Endothelial cell of umbilical vein (primary cell): ENCODE measurements around the gene MPP4. TPM values are rescaled to one million over a fixed set of nuclear protein-coding genes. Genes with fewer than 3 reads are reported as not detected.
A peak's percentile ranks its signal among the peaks of the same experiment; 100 is the strongest.

Source experiments
- BruUV-seq: library from RNA; stranded (reverse); fragments of 400-500 nt; replicated peaks from 2 replicates; lab custom pipeline; 2021; lab: Mats Ljungman, UMichigan
- CTCF ChIA-PET: fragments of 300-600, 350-600 bp; sonication (Branson Sonifier 250); formaldehyde crosslinking; loops from one replicate; lab custom pipeline; 2021; ENCODE audit warnings: antibody characterized with exemption, inconsistent platforms; lab: Charles Lee
- POLR2A ChIA-PET: fragments of 300-600, 350-600 bp; sonication (Branson Sonifier 250); formaldehyde crosslinking; loops from one replicate; lab custom pipeline; 2021; ENCODE audit warnings: antibody characterized with exemption, inconsistent platforms; lab: Charles Lee
- DNase-seq: peaks from one replicate; pipeline ENCODE4 v3.0.0-alpha.2; 2011; ENCODE audit warnings: low read depth, low spot score
- FAIRE-seq: peaks from 2 replicates; lab custom pipeline; 2011; peaks lifted over from hg19 to GRCh38; lab: Jason Lieb, UNC
- H2AFZ ChIP-seq: 2 replicates; pipeline ENCODE4 v1.6.0; 2012; ENCODE audit warnings: low read depth, low read length, control low read depth, inconsistent platforms
- H3K27ac ChIP-seq: 2 replicates; pipeline ENCODE4 v1.5.1; 2011; ENCODE audit warnings: low read depth, mild to moderate bottlenecking, control low read depth, low read length, moderate library complexity; ENCODE audit not compliant: insufficient read depth
- H3K27me3 ChIP-seq, 2 experiments: 2 replicates each; pipeline versions ENCODE4 v1.6.0 to v1.6.1; 2011; ENCODE audit warnings: low read length in 2 of 2, mixed read lengths in 1 of 2; ENCODE audit not compliant: control insufficient read depth in 2 of 2, insufficient read depth in 2 of 2
- H3K36me3 ChIP-seq, 2 experiments: 2 replicates in 1 of 2; 3 replicates in 1 of 2; pipeline ENCODE4 v1.5.1; 2011; ENCODE audit warnings: low read length in 2 of 2, mild to moderate bottlenecking in 1 of 2, moderate library complexity in 1 of 2; ENCODE audit not compliant: control insufficient read depth in 2 of 2, insufficient read depth in 2 of 2; ENCODE audit errors: extremely low read depth in 1 of 2
- H3K4me1 ChIP-seq: 3 replicates; pipeline ENCODE4 v1.5.1; 2011; ENCODE audit warnings: mild to moderate bottlenecking, low read length; ENCODE audit not compliant: control insufficient read depth, insufficient read depth; ENCODE audit errors: extremely low read depth
- H3K4me2 ChIP-seq: 2 replicates; pipeline ENCODE4 v1.6.1; 2011; ENCODE audit warnings: low read length, control low read depth, mixed read lengths; ENCODE audit not compliant: insufficient read depth
- H3K4me3 ChIP-seq, 3 experiments: fragments of 200-600 bp in 1 of 3; sonication (generic), shearing (Covaris generic) in 1 of 3; replicated peaks in 1 of 3; 2 replicates each; pipeline ENCODE4 v1.5.1; 2011 to 2016; ENCODE audit warnings: control low read depth in 3 of 3, low read length in 3 of 3, mild to moderate bottlenecking in 2 of 3, inconsistent platforms in 1 of 3, low read depth in 1 of 3, moderate library complexity in 1 of 3; ENCODE audit not compliant: insufficient read depth in 1 of 3
- H3K79me2 ChIP-seq: 2 replicates; pipeline ENCODE4 v1.6.0; 2012; ENCODE audit warnings: low read length, inconsistent platforms; ENCODE audit not compliant: control insufficient read depth, insufficient read depth
- H3K9ac ChIP-seq: replicated peaks from 2 replicates; pipeline ENCODE3; 2011; ENCODE audit warnings: low read length, control low read depth; ENCODE audit not compliant: insufficient read depth; ENCODE audit errors: extremely low read depth
- H3K9me1 ChIP-seq: replicated peaks from 3 replicates; pipeline ENCODE4 v1.6.0; 2011; ENCODE audit warnings: mild to moderate bottlenecking, low read length; ENCODE audit not compliant: control insufficient read depth, insufficient read depth; ENCODE audit errors: extremely low read depth
- H3K9me3 ChIP-seq: replicated peaks from 2 replicates; pipeline ENCODE4 v1.5.1; 2012; ENCODE audit warnings: low read length, inconsistent platforms; ENCODE audit not compliant: control insufficient read depth, insufficient read depth
- H4K20me1 ChIP-seq: replicated peaks from 2 replicates; pipeline ENCODE3; 2011; ENCODE audit warnings: mild to moderate bottlenecking, low read length; ENCODE audit not compliant: control insufficient read depth, insufficient read depth; ENCODE audit errors: extremely low read depth
- EZH2 ChIP-seq: IDR thresholded peaks from 2 replicates; pipeline ENCODE4 v1.6.1; 2012; ENCODE audit warnings: borderline replicate concordance, low read depth, mild to moderate bottlenecking, moderate library complexity, low read length, inconsistent platforms; ENCODE audit not compliant: severe bottlenecking
- FOS ChIP-seq: IDR thresholded peaks from 2 replicates; pipeline ENCODE4 v1.6.1; 2011; ENCODE audit warnings: mild to moderate bottlenecking, low read length, moderate library complexity, borderline replicate concordance; ENCODE audit not compliant: insufficient read depth
- GATA2 ChIP-seq: IDR thresholded peaks from 2 replicates; pipeline ENCODE4 v1.7.0; 2011; ENCODE audit warnings: low read depth, mild to moderate bottlenecking, moderate library complexity, mixed read lengths, low read length; ENCODE audit not compliant: insufficient read length, insufficient read depth
- JUN ChIP-seq: IDR thresholded peaks from 2 replicates; pipeline ENCODE4 v1.6.1; 2011; ENCODE audit warnings: borderline replicate concordance, low read depth; ENCODE audit not compliant: insufficient read length, insufficient read depth
- MYC ChIP-seq: IDR thresholded peaks from one replicate; pipeline ENCODE4 v1.6.1; 2011; ENCODE audit warnings: mild to moderate bottlenecking, low read depth, low read length
- POLR2A ChIP-seq: IDR thresholded peaks from 2 replicates; pipeline ENCODE4 v1.6.1; 2012; ENCODE audit warnings: low read depth, mild to moderate bottlenecking, control low read depth, low read length
- POLR2AphosphoS5 ChIP-seq: IDR thresholded peaks from 2 replicates; pipeline ENCODE4 v1.6.1; 2012; ENCODE audit warnings: low read depth, mild to moderate bottlenecking, control low read depth, low read length, moderate library complexity; ENCODE audit not compliant: insufficient read depth
- dilution Hi-C: fragments of 300-500 bp; cut with MboI; formaldehyde crosslinking; loops from one replicate; pipeline ENCODE4 v1.15.0; 2019; ENCODE audit warnings: low sequenced_read_pairs; ENCODE audit not compliant: extremely low pct_ligation_motif_present
- intact Hi-C: fragments of 100-400 bp; cut with micrococcal nuclease; formaldehyde crosslinking; loops from one replicate; pipeline ENCODE4 v1.10.0; 2022
- polyA plus RNA-seq, 4 experiments: library from polyadenylated mRNA; depleted of rRNA in 3 of 4; stranded (reverse) in 3 of 4; unstranded in 1 of 4; fragments of >200 nt; gene quantifications; 2 replicates each; pipeline versions ENCODE4 v1.2.1 to v1.2.3, GENCODE V29; 2011 to 2012; ENCODE audit warnings: missing spikeins in 1 of 4
- total RNA-seq: library from RNA; stranded (reverse); gene quantifications from 2 replicates; pipeline ENCODE4 v1.2.3, GENCODE V29; 2021
- TF ChIP-seq, protein P1 (sequence below): IDR thresholded peaks from 2 replicates; pipeline ENCODE4 v1.6.1; 2011; ENCODE audit not compliant: insufficient read depth, insufficient read length
- TF ChIP-seq, protein P2 (sequence below), 2 donors: IDR thresholded peaks; 1 replicate in 1 of 2; 2 replicates in 1 of 2; pipeline ENCODE4 v1.5.1; 2011; ENCODE audit warnings: low read length in 2 of 2, mild to moderate bottlenecking in 2 of 2, moderate library complexity in 2 of 2, control low read depth in 1 of 2, inconsistent platforms in 1 of 2, low read depth in 1 of 2; ENCODE audit not compliant: insufficient read depth in 1 of 2; ENCODE audit errors: extremely low read depth in 1 of 2

Gene MPP4
- total and polyA plus RNA-seq, 2 donors (not counting 3 experiments of a cell fraction or from before 2014, with no cell fraction given): 5.6 to 7.6 TPM

DNA sequence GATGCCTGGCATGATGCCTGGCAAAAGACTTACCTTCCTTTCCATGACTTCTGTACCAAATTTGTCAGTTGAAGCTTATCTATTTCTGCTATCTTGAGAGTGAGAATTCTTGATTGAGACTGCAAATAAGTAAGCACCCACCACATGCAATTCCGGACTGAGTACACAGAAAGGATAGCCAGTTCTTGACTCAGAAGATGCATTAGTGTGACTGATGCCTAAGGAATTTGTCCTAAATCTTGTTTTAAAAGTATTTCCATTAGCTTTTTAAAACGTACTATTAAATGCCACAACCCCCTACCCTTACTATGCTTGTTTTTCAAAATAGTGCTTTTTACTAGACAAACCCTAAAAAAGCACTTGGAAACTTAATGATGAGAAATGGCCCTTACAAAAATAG is 545 bp downstream of the MPP4 start:
- TF ChIP-seq POLR2A (peak; percentile 14), JUN (peak; percentile 76), FOS (peak; percentile 85), POLR2AphosphoS5 (peak; percentile 33), EZH2 (no peak), MYC (no peak), GATA2 (peak; percentile 98)
- TF ChIP-seq, protein P1, sequence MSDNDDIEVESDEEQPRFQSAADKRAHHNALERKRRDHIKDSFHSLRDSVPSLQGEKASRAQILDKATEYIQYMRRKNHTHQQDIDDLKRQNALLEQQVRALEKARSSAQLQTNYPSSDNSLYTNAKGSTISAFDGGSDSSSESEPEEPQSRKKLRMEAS: no peak
- TF ChIP-seq, protein P2, sequence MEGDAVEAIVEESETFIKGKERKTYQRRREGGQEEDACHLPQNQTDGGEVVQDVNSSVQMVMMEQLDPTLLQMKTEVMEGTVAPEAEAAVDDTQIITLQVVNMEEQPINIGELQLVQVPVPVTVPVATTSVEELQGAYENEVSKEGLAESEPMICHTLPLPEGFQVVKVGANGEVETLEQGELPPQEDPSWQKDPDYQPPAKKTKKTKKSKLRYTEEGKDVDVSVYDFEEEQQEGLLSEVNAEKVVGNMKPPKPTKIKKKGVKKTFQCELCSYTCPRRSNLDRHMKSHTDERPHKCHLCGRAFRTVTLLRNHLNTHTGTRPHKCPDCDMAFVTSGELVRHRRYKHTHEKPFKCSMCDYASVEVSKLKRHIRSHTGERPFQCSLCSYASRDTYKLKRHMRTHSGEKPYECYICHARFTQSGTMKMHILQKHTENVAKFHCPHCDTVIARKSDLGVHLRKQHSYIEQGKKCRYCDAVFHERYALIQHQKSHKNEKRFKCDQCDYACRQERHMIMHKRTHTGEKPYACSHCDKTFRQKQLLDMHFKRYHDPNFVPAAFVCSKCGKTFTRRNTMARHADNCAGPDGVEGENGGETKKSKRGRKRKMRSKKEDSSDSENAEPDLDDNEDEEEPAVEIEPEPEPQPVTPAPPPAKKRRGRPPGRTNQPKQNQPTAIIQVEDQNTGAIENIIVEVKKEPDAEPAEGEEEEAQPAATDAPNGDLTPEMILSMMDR (IDR thresholded peaks at IDR 0.05; ENCODE audit: extremely low read depth in 1 of 2, insufficient read depth in 1 of 2, low read depth in 1 of 2, low read length in 2 of 2): no peak
- intact Hi-C loops: loop anchor here (1.0 to 5.0 kb wide), 7 partner anchors 18 to 809 kb away; partner anchors contain the start of genes ALS2, NIF3L1, PPIL3 and STRADB
- Histone ChIP-seq H3K79me2 (no peaks in the 10 kb centered on the region), H2AFZ (no peak overlapping the region), H3K9me3 (no peaks in the 10 kb centered on the region), H3K9me1 (no peaks in the 10 kb centered on the region), H4K20me1 (no peaks in the 10 kb centered on the region), H3K27ac (peak overlapping the region; percentile 96), H3K27me3 (no peaks in the 10 kb centered on the region), H3K4me2 (peak overlapping the region; percentile 78), H3K36me3 (peaks cover 2 to 5% of the 10 kb centered on the region in 2 experiments), H3K9ac (peak overlapping the region; percentile 89), H3K4me1 (peaks cover 61% of the 10 kb centered on the region), H3K4me3 (peak overlapping the region in 1 of 3 experiments; percentile 43)
- no TSS peak for BruUV-seq
- CTCF ChIA-PET: interaction anchor here (0.9 to 4.4 kb wide), 6 partner anchors 11 to 55 kb away, joined by 3 to 32 read pairs (median 7); partner anchors contain the start of gene TMEM237
- POLR2A ChIA-PET: interaction anchor here (1.3 to 1.5 kb wide), 2 partner anchors 38 to 43 kb away, joined by 3 to 4 read pairs; no protein-coding TSS in a partner anchor
- FAIRE-seq: peak; percentile 88
- DNase-seq: peak; percentile 78
- dilution Hi-C loops: no loop called here
